ENCODE data around the gene NUP37. TPM values are rescaled to one million over a fixed set of nuclear protein-coding genes. Genes with fewer than 3 reads are reported as not detected.

The NUP37 gene
- total and polyA plus RNA-seq, 2 donors (not counting 1 experiment from before 2014, with no cell fraction given): 19.1 to 22.2 TPM

DNA sequence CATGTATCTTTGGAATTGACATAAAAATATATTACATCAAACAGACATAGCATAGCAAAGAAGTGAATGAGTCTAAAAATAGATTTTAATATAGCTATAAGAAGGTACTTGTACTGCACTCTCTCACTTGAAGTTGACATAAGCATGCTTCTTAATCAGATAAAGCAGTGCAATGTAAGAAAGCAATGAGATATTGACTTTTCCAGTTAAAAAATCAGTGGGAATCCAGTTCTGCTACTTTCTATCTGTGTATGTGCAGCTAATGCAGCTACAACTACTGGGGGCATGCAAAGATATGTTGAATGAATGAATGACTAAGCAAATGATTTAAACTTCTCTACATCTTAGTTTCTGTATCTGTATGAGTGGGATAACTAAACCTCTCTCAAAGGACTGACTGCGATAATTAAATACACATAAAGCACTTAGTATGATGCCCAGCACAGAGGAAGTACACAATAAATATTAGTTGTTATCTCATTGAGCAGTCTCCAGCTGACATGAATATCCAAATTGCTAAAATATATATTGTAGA lies 68.4 kb downstream of the NUP37 start:
- Mint-ChIP-seq H3K27me3 (no peaks in the 10 kb centered on the region), H3K4me3 (no peak overlapping the region), H3K4me1 (peaks cover 20% of the 10 kb centered on the region), H3K27ac (peak overlapping the region; percentile 17), H3K9me3 (ENCODE audit: insufficient read depth) (no peaks in the 10 kb centered on the region)
- H3K4me3 ChIP-seq (ENCODE audit: control extremely low read depth in 1 of 5, extremely low read depth in 1 of 5, insufficient read depth in 1 of 5, low read depth in 2 of 5, low read length in 4 of 5): no peak overlapping the region
- CTCF ChIA-PET: no interaction called here
- ATAC-seq (ENCODE audit: low read depth) (no peak), DNase-seq (no peak)
- H2AFZ ChIP-seq (ENCODE audit: insufficient read depth, low read depth, low read length, poor library complexity, severe bottlenecking): no peak overlapping the region
- peaks cover 47% of the 10 kb centered on the region for H3K79me2 ChIP-seq (ENCODE audit: control insufficient read depth, insufficient read depth, low read length)
- H3K36me3 ChIP-seq (replicated peaks in 1 of 2; ENCODE audit: control extremely low read depth in 1 of 2, control insufficient read depth in 1 of 2, extremely low read depth in 1 of 2, insufficient read depth in 2 of 2, low read length in 1 of 2): peaks cover 3 to 54% of the 10 kb centered on the region in 2 experiments
- no peak for TF ChIP-seq EZH2 (IDR thresholded peaks at IDR 0.05; ENCODE audit: borderline replicate concordance, insufficient read depth, low read depth, low read length, poor library complexity, severe bottlenecking)
- H3K27ac ChIP-seq (ENCODE audit: low read length in 2 of 2): peak overlapping the region in 1 of 2 donors; percentile 68
- intact Hi-C loops (cut with micrococcal nuclease): no loop called here
- POLR2A ChIA-PET: no interaction called here
- peak overlapping the region; percentile 14 for H3K4me2 ChIP-seq (replicated peaks; ENCODE audit: low read depth, low read length, poor library complexity, severe bottlenecking)
- no CpG with 5 or more reads among the region's 1 CpG for WGBS (ENCODE audit: insufficient coverage)
- peaks cover 14 to 17% of the 10 kb centered on the region in 2 donors for H3K4me1 ChIP-seq (ENCODE audit: control insufficient read depth in 2 of 2, insufficient read depth in 2 of 2, low read length in 2 of 2)
- no peak overlapping the region for H3K9ac ChIP-seq (ENCODE audit: low read length)
- H4K20me1 ChIP-seq (ENCODE audit: control insufficient read depth, insufficient read depth, low read length, poor library complexity, severe bottlenecking): peaks cover 11% of the 10 kb centered on the region
- no peaks in the 10 kb centered on the region for H3K9me3 ChIP-seq (ENCODE audit: control extremely low read depth in 1 of 3, control insufficient read depth in 2 of 3, insufficient read depth in 1 of 3, low read length in 2 of 3)
- no peaks in the 10 kb centered on the region for H3K27me3 ChIP-seq (replicated peaks in 1 of 4; ENCODE audit: control extremely low read depth in 1 of 4, control insufficient read depth in 3 of 4, insufficient read depth in 4 of 4, low read length in 3 of 4)

DNA sequence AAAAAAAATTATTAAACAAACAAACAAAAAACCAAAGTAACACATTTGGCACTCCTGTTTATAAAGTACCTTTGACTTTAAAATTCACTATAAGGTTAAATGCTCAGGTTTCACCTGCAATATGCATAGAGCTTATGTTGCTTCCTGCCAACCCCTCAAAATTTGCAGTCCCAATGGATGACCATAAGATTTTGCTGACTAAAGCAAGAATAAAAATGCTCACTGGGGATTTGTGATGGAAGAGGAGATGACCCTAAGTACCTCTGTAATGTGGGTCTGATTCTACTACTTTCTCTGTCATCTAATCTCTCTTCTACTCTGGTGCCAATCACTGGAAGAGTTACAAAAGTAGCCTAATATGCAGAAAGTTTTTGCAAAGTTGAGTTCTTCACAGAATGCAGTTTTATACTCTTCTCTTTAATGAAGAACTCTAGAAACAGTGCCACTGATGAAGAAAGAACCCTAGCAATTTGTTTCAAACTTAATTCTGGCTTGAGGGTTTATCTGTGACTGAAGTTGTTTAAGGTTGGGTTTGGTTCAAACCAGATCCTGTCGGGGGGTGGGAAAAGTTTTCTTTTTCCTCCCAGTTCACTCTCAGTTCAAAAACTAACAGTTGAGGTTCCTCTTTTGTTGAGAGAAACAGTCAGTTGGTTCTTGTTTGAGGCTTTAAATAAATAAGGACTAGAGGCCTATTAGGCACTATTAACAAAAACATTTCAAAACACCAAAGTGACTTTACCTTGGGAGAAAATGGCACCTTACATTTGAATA lies 69.1 kb downstream of the NUP37 start:
- peaks cover 3 to 48% of the 10 kb centered on the region in 2 experiments for H3K36me3 ChIP-seq (replicated peaks in 1 of 2; ENCODE audit: control extremely low read depth in 1 of 2, control insufficient read depth in 1 of 2, extremely low read depth in 1 of 2, insufficient read depth in 2 of 2, low read length in 1 of 2)
- TF ChIP-seq, protein P1, sequence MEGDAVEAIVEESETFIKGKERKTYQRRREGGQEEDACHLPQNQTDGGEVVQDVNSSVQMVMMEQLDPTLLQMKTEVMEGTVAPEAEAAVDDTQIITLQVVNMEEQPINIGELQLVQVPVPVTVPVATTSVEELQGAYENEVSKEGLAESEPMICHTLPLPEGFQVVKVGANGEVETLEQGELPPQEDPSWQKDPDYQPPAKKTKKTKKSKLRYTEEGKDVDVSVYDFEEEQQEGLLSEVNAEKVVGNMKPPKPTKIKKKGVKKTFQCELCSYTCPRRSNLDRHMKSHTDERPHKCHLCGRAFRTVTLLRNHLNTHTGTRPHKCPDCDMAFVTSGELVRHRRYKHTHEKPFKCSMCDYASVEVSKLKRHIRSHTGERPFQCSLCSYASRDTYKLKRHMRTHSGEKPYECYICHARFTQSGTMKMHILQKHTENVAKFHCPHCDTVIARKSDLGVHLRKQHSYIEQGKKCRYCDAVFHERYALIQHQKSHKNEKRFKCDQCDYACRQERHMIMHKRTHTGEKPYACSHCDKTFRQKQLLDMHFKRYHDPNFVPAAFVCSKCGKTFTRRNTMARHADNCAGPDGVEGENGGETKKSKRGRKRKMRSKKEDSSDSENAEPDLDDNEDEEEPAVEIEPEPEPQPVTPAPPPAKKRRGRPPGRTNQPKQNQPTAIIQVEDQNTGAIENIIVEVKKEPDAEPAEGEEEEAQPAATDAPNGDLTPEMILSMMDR (IDR thresholded peaks at IDR 0.05): no peak
- no peak for TF ChIP-seq EZH2 (IDR thresholded peaks at IDR 0.05; ENCODE audit: borderline replicate concordance, insufficient read depth, low read depth, low read length, poor library complexity, severe bottlenecking)
- CTCF ChIA-PET: interaction anchor here (1.3 to 1.4 kb wide), 2 partner anchors 9 to 110 kb away, joined by 3 read pairs; no protein-coding TSS in a partner anchor

More for the DNA sequence above, 69.1 kb downstream of the NUP37 start:
- intact Hi-C loops (cut with micrococcal nuclease): no loop called here
- peaks cover 14 to 17% of the 10 kb centered on the region in 2 donors for H3K4me1 ChIP-seq (ENCODE audit: control insufficient read depth in 2 of 2, insufficient read depth in 2 of 2, low read length in 2 of 2)
- DNase-seq (no peak), ATAC-seq (ENCODE audit: low read depth) (no peak)
- H3K9ac ChIP-seq (ENCODE audit: low read length): no peak overlapping the region
- peaks cover 41% of the 10 kb centered on the region for H3K79me2 ChIP-seq (ENCODE audit: control insufficient read depth, insufficient read depth, low read length)
- Mint-ChIP-seq H3K27ac (peak overlapping the region; percentile 51), H3K9me3 (ENCODE audit: insufficient read depth) (no peaks in the 10 kb centered on the region), H3K4me3 (no peak overlapping the region), H3K4me1 (peaks cover 19% of the 10 kb centered on the region), H3K27me3 (no peaks in the 10 kb centered on the region)
- H2AFZ ChIP-seq (ENCODE audit: insufficient read depth, low read depth, low read length, poor library complexity, severe bottlenecking): no peak overlapping the region
- WGBS (ENCODE audit: insufficient coverage): no CpG with 5 or more reads among the region's 1 CpG
- no peaks in the 10 kb centered on the region for H3K27me3 ChIP-seq (replicated peaks in 1 of 4; ENCODE audit: control extremely low read depth in 1 of 4, control insufficient read depth in 3 of 4, insufficient read depth in 4 of 4, low read length in 3 of 4)
- POLR2A ChIA-PET: no interaction called here
- H3K4me3 ChIP-seq (ENCODE audit: control extremely low read depth in 1 of 5, extremely low read depth in 1 of 5, insufficient read depth in 1 of 5, low read depth in 2 of 5, low read length in 4 of 5): no peak overlapping the region
- H3K27ac ChIP-seq (ENCODE audit: low read length in 2 of 2): peak overlapping the region in 1 of 2 donors; percentile 68
- H3K9me3 ChIP-seq (ENCODE audit: control extremely low read depth in 1 of 3, control insufficient read depth in 2 of 3, insufficient read depth in 1 of 3, low read length in 2 of 3): no peaks in the 10 kb centered on the region
- H3K4me2 ChIP-seq (replicated peaks; ENCODE audit: low read depth, low read length, poor library complexity, severe bottlenecking): peak overlapping the region; percentile 14
- H4K20me1 ChIP-seq (ENCODE audit: control insufficient read depth, insufficient read depth, low read length, poor library complexity, severe bottlenecking): peaks cover 11% of the 10 kb centered on the region
